Activated CD8-positive, alpha-beta memory T cell treated with anti-CD3 and anti-CD28 coated beads for 48 hours (primary cell): ENCODE results near the gene ING1.
"Not testable (repeated sequence)": the region's sequence is repeated elsewhere in the genome, so short reads cannot be mapped to it uniquely, and the experiment has no call there.

ENCODE experiments used
- DNase-seq, 3 experiments: peaks; one replicate each; pipeline ENCODE4 v3.0.0-alpha.2; 2020; ENCODE audit warnings: low read depth in 2 of 3, low spot score in 2 of 3

Gene ING1

DNA sequence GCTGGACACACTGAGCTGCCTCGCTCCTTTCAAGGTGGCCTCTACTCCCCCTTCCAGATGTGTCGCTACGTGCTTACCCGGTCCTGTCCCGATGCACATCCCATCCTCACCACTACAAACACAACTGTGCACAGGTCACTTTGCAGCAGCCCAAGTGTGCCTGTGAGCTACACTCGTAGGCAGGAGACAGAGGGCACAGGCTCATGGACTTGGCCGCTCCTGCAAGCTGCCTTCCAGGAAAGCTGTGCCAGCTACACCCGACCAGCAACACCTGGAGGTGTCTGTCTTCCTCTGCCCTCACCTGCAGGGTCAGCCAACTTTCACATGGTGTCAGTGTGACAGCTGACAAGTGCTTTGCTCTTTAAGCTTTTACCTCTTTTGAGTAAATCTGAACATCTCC is 23.0 kb upstream of the ING1 start:
- DNase-seq = no peak

DNA sequence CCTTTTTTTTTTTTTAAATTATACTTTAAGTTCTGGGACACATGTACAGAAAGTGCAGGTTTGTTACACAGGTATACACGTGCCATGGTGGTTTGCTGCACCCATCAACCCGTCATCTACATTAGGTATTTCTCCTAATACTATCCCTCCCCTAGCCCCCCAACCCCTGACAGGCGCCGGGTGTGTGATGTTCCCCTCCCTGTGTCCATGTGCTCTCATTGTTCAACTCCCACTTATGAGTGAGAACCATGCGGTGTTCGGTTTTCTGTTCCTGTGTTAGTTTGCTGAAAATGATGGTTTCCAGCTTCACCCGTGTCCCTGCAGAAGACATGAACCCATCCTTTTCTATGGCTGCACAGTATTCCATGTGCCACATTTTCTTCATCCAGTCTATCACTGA is 17.7 kb upstream of the ING1 start:
- DNase-seq = not testable (repeated sequence)

DNA sequence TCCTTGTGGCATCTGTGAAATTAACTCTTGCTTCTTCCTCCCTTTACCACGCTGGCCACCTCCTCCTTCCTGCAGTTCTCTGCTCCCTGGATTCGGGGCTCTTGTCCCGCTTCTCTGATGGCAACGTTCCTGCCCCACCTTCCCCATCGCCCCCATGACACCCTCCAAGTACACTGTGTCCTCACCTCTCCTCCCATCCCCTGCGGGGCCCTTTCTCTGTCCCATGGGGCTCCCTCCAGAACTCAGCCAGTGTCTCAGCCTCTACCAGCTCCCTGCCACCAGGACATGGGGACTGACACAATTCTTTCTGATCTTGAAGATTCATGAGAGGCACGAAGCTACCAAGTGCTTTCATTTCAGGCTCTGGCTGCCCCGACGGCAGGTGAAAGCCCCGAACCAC is 16.7 kb upstream of the ING1 start:
- no peak for DNase-seq

DNA sequence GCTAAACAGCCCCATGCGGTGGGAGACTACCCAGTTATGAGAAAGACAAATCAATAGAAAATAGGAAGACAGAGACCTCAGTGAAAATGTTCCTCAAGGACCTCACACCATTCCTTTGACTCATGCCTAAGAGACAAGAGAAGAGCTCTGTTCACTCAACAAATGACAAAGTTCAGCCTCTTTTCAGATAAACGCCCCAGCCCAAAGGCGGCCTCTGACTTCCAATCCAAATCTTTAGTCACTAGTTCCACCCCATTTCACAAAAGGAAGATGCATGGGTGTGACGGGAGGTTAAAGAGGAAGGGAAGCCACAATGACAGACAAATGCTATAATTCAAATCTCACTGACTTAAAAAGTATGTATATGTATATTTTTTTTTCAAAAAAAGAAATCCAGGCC is 15.7 kb upstream of the ING1 start:
- no peak for DNase-seq

DNA sequence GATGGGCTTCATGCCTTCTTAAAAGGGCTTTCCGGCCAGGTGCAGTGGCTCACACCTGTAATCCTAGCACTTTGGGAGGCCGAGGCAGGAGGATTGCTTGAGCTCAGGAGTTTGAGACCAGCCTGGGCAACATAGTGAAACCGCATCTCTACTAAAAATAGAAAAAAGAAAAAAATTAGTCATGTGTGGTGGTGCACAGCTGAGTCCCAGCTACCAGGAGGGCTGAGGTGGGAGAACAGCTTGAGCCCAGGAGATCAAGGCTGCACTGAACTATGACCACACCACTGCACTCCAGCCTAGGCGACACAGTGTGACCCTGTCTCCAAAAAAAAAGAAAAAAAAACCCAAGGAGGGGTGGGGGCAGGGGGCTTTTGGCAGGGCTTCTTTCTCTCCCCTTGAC is 14.8 kb upstream of the ING1 start:
- no peak for DNase-seq

DNA sequence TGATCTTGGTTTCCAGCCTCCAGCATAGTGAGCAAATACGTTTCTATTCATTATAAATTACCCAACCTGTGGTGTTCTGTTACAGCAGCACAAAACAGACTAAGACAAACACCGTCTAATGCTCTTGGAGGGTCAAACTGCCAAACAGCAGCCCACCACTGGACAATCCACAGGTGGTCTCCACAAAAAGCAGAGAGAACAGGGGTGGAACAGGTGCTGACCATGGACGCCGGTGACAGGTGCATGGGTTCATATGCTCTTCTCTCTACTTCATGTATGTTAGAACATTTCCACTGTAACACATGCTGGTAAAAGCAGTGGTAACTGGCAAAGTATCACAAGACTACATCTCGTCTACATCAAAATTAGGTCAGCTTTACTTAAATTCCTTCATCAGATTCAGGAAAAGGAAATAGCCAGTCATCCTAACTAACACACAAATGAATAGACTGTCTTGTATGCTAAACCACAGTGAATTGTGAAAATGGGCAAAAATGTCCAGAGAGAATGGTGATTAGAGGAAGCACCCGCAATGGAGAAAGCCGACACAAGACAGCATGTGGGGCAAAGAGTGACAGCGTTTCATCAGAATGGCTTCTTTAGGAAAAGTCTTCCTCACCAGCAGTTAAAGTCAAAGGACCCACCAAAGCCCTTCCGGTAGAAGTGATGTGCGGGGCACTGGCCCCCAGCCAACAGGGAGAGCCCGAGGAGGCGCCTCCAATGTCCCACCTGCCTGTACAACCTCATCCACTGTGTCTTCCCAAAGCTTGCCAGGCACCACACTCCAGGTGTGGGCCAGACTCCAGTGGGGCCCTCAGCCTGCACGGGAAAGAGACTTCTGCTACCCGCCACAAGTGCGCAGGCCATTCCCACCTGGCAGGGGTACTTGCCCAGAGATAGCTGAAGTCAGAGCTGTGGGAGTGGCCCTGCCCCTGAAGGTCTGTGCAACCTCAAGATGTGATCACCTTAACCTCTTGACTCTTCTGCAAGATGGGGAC is 14.1 kb upstream of the ING1 start:
- DNase-seq = no peak

DNA sequence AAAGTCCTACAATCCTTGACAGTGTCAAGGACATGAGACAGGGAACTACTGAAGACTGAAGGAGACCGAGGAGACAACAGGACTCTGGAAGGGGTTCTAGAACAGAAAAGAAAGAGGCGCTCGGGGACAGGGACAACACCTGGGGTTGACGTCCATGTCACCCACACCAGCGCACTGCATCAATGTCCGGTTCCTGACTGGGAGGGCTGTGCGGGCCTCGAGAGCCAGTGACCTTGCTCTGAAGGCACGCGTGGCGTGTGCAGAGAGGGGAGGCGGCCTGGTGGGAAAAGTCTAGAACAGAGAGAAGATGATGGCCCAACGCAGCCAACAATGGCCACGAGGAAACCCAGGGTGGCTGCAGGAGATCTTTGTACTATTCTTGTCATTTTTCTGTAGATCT is 13.3 kb upstream of the ING1 start:
- DNase-seq = no peak

DNA sequence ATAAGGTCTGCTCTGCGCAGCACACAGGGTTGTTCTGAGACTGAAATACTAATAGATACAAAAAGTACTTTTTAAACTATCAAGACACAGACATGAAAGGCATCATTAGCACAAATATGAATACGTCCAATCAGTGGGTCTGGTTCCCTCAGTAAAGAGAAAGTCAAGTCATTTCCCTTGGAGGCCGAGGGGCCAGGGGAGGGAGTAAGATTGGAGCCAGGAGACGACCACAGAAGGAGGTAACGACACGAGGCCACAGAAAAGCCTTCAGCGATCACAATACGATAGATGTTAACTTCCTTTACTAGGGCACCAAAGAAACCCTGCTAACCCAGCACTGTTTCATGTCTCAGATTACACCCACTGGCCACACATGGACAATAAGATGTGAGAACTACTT is 12.9 kb upstream of the ING1 start:
- no peak for DNase-seq

DNA sequence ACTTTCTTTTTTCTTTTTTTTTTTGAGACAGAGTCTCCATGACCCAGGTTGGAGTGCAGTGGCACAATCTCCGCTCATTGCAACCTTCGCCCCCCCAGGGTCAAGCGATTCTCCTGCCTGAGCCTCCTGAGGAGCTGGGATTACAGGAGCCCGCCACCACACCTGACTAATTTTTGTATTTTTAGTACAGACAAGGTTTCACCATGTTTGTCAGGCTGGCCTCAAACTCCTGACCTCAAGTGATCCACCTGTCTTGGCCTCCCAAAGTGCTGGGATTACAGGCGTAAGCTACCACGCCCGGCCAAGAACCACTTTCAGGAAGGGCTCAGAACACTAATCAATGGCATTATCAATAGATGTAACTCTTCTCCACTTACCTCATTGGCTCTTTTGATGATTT is 12.4 kb upstream of the ING1 start:
- DNase-seq = not testable (repeated sequence)

DNA sequence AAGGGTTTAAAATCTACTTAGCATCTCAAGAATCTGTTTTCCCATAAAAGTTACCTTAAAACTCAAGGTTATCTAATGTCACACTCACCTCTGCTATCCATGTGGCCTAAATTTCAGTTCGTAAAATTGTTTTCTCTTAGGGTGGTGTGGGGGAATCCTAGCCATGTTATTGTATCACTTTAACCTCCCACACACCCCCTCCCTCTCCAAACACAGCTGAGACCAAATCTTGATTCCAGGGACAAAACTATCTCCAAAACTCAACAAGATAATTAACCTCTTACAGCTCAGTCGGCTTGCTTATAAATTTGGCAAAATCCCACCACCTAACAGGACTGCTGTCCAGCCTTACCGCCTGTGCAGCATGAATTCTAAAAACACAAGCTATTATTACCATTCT is 11.4 kb upstream of the ING1 start:
- DNase-seq = no peak

DNA sequence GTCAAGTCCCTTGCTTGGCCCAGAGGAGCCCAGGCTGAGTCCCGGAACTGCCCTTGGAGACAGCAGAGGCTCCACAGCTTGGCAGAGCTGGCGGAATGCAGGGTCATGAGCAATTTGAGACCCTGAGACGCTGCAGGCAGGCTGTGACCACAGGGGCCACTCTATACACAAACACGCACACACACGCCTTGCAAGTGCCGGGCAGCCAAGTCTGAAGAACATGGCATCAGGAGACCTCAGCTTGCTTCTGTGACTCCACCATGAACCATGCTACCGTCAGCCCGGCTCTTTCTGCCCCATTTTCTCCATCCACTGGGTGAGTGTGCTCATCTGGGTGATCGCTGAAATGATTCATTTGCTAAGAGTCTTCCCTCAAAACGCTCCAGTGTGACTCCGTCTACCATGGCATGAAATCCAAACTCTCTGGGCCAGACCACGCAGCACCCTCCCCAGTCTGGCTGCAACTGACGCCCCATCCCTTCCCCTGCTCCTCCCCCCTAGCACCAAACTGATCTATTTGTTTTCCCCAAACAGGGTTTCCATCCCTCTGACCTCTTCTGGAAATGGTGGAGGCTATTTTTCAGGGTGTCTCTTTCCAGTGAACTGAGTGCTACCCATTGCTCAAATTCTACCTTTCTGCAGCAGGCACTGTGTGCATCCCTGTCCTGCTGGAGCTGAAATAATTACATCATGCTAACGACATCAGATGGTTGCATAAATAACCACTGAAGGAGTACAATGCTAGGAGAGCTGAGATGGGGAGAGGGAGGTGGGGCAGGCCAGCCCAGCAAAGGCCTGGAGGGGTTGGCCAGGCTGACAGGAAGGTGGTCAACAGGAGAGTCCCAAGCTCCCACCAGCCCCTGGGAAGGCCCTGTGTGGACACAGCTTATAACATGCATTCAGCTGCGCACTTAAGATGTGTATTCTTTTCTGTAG is 10.6 kb upstream of the ING1 start:
- DNase-seq = no peak

DNA sequence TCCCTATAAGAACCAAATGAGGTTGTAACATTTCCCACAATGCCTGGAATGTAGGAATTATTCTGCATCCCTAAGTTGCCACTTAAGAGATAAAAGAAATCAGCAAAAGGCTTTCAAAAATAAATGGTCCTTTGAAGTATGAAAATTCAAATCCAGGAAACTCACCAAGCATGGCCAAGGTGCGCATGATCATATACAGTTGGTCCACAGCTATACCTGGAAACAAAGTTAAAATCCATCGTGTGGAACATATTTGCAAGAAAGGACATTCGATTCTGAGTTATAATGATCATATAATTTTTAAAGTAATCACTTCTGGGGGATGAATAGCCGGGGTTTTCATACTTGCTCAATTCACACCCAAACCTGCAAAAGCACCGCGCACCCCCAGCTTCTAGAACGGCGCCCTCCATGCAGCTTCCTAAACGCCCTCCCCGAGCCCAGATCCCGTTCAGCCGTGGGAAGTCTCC is 8.1 kb upstream of the ING1 start:
- DNase-seq = no peak

DNA sequence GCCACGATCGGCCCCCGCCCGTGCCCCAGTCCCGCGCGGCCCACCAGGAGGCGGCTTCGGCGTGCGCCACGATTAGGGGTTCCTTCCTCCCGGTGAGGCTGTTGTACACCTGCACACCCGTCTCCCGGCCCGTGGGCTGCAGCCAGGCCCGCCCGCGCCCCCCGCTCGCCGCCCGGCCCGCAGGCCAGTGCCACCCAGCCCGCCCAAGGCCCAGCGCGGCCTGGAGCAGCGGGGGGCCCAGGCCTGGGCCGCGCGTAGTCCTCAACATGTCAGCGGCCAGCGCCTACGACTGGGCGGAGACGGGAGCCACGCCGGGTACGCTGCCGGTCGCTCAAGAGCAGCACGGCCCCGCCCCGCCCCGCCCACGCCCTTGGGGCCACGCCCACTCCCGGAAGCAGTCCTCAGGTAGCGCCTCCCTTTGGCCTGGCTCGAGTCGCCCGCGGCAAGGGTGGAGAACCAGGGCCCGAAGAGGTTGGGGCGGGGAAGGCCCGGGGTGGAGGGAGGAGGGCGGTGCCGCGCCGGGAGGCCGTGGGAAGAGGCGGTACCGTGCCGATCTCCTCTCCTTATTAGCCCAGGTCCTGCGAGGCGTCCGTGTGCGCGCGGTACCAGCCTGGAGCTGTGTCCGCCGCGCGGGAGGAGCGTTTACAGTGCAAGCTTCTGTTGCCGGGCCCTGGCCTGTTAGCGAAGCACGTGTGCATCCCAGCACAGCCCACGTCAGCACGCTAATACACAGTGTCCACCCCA is 7.5 kb upstream of the ING1 start, which contains the start of gene CARS2:
CARS2 (minus strand) TSS at position 291 of the 744 bp plus-strand sequence; CDS start at position 268, 23 bp downstream.
- DNase-seq = peak; percentile 79 to 90 (median 89)

DNA sequence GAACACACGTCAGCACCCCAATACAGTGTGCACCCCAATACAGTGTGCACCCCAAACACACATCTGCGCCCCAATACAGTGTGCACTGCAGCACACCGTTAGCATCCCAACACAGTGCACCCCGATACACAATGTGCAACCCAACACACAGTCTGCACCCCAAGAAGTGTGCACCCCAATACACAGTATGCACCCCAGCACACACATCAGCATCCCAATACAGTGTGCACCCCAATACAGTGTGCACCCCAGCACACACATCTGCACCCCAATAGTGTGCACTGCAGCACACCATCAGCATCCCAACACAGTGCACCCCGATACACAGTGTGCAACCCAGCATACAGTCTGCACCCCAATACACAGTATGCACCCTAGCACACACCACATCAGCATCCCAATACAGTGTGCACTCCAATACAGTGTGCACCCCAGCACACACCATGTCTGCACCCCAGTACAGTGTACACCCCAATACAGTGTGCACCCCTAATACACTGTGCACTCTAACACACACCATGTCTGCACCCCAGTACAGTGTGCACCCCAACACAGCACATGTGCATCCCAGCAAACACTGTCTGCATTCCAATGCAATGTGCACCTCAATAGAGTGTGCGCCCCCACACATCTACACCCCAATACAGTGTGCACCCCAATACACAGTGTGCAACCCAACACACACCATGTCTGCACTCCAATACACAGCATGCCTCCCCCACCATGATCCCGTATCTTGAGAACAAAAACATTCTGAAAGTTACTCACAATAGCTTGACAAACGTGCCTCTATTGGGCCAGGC is 6.7 kb upstream of the ING1 start:
- no peak for DNase-seq

DNA sequence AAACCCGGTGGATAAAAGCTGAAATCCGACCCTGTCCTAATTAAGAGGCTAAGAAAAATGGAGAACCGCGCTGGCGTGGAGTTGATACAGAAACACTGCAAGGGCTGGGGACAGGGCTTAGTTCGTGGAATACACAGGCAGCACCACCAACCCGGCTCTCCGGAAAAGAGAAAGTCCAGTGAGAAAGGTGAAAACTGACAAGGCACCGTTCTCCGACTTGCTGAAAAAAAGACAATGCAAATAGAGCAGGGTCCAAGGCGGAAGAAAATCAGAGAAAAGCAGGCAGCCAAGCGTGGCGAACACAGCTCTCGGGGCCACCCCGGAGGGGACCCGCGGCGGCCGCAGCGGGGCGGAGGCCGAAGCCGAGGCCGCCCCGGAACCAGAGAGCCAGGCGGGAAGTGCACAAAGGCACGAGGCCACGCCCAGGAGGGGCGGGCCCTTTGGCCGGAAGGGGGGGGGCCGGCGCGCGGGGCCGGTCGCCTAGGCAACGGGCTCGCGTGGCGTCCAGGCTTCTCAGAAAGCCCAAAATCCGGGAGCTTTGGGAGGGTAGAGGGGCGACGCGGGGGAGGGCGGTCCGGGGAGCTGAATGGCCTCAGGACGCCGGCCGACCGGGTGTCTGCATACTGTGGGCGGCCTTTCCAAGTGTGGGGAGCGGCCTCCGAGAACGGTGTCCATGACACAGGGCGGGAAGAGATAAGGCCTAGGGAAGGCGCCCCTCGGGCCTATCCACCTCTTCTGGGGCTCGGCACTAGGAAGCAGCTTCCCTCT is 1.2 kb upstream of the ING1 start:
- peak; percentile 58 to 82 (median 77) for DNase-seq

DNA sequence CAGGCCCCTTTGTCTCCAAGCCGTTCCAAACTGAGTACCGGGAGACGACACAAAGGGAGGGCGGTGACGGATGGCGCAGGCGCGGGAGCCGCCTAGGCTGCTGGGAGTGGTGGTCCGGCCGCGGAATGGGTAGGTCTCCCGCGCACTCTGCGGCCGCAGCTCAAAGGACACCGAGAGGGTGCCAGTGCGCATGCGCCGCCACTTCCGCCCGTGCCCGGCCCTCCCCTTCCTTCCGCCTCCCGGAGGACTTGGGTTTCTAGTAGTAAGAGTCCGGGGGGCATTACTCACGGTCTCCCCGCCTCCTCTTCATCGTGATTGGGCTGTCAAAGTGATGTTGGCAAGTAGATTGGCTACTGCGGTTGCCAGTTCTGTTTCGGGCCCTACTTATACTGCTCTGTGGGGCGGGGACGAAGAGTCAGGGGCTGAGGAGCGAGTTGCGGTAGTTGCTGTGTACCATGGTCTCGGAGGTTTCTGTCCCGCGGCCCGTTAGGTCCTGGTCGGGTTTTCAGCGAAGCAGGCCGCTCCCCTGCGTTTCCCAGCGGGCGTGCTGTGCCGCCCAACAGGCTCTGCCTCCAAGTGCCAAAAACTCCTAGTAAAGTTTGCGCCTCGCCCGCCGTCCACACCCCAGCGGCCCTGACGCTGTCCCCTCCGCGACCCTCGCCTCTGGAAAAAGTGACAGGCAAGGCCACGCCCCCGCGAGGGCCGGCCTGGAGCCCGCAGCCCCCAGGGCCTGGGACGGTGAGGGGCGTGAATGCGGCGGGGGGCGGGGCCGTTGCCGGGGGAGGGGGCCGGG is 455 bp upstream of the ING1 start:
- DNase-seq = peak; percentile 90 to 99 (median 99)

DNA sequence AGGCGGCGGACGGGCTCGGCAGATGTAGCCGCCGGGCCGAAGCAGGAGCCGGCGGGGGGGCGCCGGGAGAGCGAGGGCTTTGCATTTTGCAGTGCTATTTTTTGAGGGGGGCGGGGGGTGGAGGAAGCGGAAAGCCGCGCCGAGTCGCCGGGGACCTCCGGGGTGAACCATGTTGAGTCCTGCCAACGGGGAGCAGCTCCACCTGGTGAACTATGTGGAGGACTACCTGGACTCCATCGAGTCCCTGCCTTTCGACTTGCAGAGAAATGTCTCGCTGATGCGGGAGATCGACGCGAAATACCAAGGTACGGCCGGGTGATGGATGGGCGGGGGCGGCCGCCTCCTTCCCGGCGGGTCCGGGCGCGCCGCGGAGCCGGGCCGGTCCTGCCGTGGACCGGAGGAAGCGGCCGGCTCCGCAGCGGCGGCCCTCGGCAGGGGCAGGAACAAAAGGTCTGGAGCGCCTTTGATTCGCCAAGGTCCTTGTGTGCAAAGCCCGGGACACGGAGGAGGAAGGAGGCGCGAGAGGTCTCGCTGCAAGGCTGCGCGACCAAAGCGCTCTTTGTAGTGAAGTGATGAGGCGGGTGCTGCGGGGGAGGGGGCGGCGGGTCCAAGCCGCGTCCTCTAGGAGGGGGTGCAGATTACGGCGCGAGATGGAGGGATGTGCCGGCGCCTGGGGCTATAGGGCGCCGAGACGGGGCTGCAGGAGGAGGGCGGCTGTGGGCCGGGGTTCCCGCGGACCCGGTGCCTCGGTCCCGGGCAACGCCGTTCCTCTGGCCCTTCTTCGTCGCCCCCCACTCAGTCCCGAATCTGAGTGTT is 689 bp downstream of the ING1 start:
- peak in 2 of 3 experiments; percentile 38 to 40 for DNase-seq
